Neural cell (in vitro differentiated cells): ENCODE measurements around the gene SLC16A3. TPM values are rescaled to one million over a fixed set of nuclear protein-coding genes. Genes with fewer than 3 reads are reported as not detected.

Experiments
- H2AFZ ChIP-seq: fragments of 200-600, 300-800 bp; sonication (generic), shearing (Covaris generic); 2 replicates; pipeline ENCODE4 v1.6.0; 2014; ENCODE audit warnings: low read depth, mild to moderate bottlenecking, antibody characterized with exemption, low read length, moderate library complexity
- H3F3A ChIP-seq: fragments of 200-600 bp; shearing (Covaris generic); 2 replicates; pipeline ENCODE4 v1.6.1; 2016; ENCODE audit warnings: mild to moderate bottlenecking, moderate library complexity, mixed read lengths, antibody characterized with exemption, low read length; ENCODE audit not compliant: insufficient read depth, poor library complexity, severe bottlenecking
- H3K27ac ChIP-seq: fragments of 200-600, 300-800 bp; sonication (generic), shearing (Covaris generic); 2 replicates; pipeline ENCODE4 v1.5.1; 2014; ENCODE audit warnings: mild to moderate bottlenecking, low read length, moderate library complexity
- H3K27me3 ChIP-seq: fragments of 300-800, 200-600 bp; sonication (generic), shearing (Covaris generic); 2 replicates; pipeline ENCODE4 v1.6.0; 2014; ENCODE audit warnings: mild to moderate bottlenecking, low read depth, low read length, moderate library complexity; ENCODE audit not compliant: insufficient read depth
- H3K36me3 ChIP-seq: fragments of 300-800, 200-600 bp; sonication (generic), shearing (Covaris generic); 2 replicates; pipeline ENCODE4 v1.5.1; 2014; ENCODE audit warnings: mild to moderate bottlenecking, antibody characterized with exemption, low read length, moderate library complexity; ENCODE audit not compliant: insufficient read depth
- H3K4me2 ChIP-seq: fragments of 300-800, 200-600 bp; sonication (generic), shearing (Covaris generic); 2 replicates; pipeline ENCODE4 v1.6.0; 2014; ENCODE audit warnings: mild to moderate bottlenecking, low read length
- H3K4me3 ChIP-seq: fragments of 300-800, 200-600 bp; sonication (generic), shearing (Covaris generic); 2 replicates; pipeline ENCODE4 v1.5.1; 2014; ENCODE audit warnings: mild to moderate bottlenecking, low read length, moderate library complexity
- H3K79me2 ChIP-seq: fragments of 200-600 bp; shearing (Covaris generic); replicated peaks from 2 replicates; pipeline ENCODE4 v1.6.0; 2014; ENCODE audit warnings: mild to moderate bottlenecking, low read length, moderate library complexity; ENCODE audit not compliant: insufficient read depth
- H3K9ac ChIP-seq: fragments of 300-800, 200-600 bp; sonication (generic), shearing (Covaris generic); 2 replicates; pipeline ENCODE4 v1.6.1; 2016; ENCODE audit warnings: mild to moderate bottlenecking, low read length, mixed read lengths
- H3K9me2 ChIP-seq: fragments of 200-600 bp; shearing (Covaris generic); 2 replicates; pipeline ENCODE4 v1.6.1; 2016; ENCODE audit warnings: mild to moderate bottlenecking, low read length, mixed read lengths; ENCODE audit not compliant: insufficient read depth
- H3K9me3 ChIP-seq: fragments of 200-600, 300-800 bp; sonication (generic), shearing (Covaris generic); 2 replicates; pipeline ENCODE4 v1.6.1; 2016; ENCODE audit warnings: mild to moderate bottlenecking, mixed run types, low read length, moderate library complexity, mixed read lengths
- H4K20me1 ChIP-seq: fragments of 200-600 bp; shearing (Covaris generic); 2 replicates; pipeline ENCODE4 v1.6.1; 2016; ENCODE audit warnings: mild to moderate bottlenecking, mixed run types; ENCODE audit not compliant: insufficient read depth
- CTCF ChIP-seq: fragments of 450-650 bp; IDR thresholded peaks from 2 replicates; pipeline ENCODE4 v1.5.1; 2014; ENCODE audit warnings: antibody characterized with exemption, mild to moderate bottlenecking, moderate library complexity; ENCODE audit not compliant: poor library complexity, severe bottlenecking
- EP300 ChIP-seq: fragments of 450-650 bp; conservative IDR thresholded peaks from 2 replicates; pipeline ENCODE4 v1.6.1; 2014; ENCODE audit warnings: antibody characterized with exemption, mild to moderate bottlenecking, moderate library complexity; ENCODE audit not compliant: poor library complexity, severe bottlenecking
- EZH2 ChIP-seq: fragments of 200-600, 300-800 bp; shearing (Covaris generic), sonication (generic); IDR thresholded peaks from 2 replicates; pipeline ENCODE4 v1.6.1; 2014; ENCODE audit warnings: antibody characterized with exemption, low read length, borderline replicate concordance, mild to moderate bottlenecking; ENCODE audit not compliant: insufficient read depth, poor library complexity, severe bottlenecking
- MXI1 ChIP-seq: fragments of 450-650 bp; conservative IDR thresholded peaks from 2 replicates; pipeline ENCODE4 v1.6.1; 2014; ENCODE audit warnings: antibody characterized with exemption, mild to moderate bottlenecking; ENCODE audit not compliant: poor library complexity, severe bottlenecking
- POLR2AphosphoS5 ChIP-seq: IDR thresholded peaks from 2 replicates; pipeline ENCODE4 v1.6.1; 2012
- RAD21 ChIP-seq: fragments of 450-650 bp; conservative IDR thresholded peaks from 2 replicates; pipeline ENCODE4 v1.6.1; 2014; ENCODE audit warnings: antibody characterized with exemption, mild to moderate bottlenecking, moderate library complexity
- REST ChIP-seq: IDR thresholded peaks from 2 replicates; pipeline ENCODE4 v1.6.1; 2012; ENCODE audit warnings: borderline replicate concordance
- SMC3 ChIP-seq: fragments of 450-650 bp; conservative IDR thresholded peaks from 2 replicates; pipeline ENCODE4 v1.6.1; 2014; ENCODE audit warnings: antibody characterized with exemption, mild to moderate bottlenecking, moderate library complexity; ENCODE audit not compliant: poor library complexity
- TAF1 ChIP-seq: IDR thresholded peaks from 2 replicates; pipeline ENCODE4 v1.6.1; 2012; ENCODE audit warnings: low read depth
- polyA plus RNA-seq: library from polyadenylated mRNA; depleted of rRNA; stranded (reverse); fragments of >200 nt; gene quantifications from 2 replicates; pipeline ENCODE4 v1.2.3, GENCODE V29; 2014

Gene SLC16A3
- polyA plus RNA-seq, 1 donor from 2014 or later, result 0.56 TPM

- H3K79me2 ChIP-seq, result peaks cover 11% of the 10 kb centered on the region
- TF ChIP-seq MXI1 (no peak), TAF1 (no peak), CTCF (no peak), EZH2 (no peak), REST (no peak), RAD21 (no peak), EP300 (no peak), SMC3 (no peak), POLR2AphosphoS5 (no peak)
- H3K36me3 ChIP-seq, result no peaks in the 10 kb centered on the region
- H3K9me2 ChIP-seq, result no peaks in the 10 kb centered on the region
- H3K4me2 ChIP-seq, result no peak overlapping the region
- no peaks in the 10 kb centered on the region for H3K27me3 ChIP-seq
- H4K20me1 ChIP-seq, result peaks cover 13% of the 10 kb centered on the region
- H3K4me3 ChIP-seq, result no peak overlapping the region
- no peak overlapping the region for H3K9ac ChIP-seq
- H2AFZ ChIP-seq, result no peak overlapping the region
- H3K27ac ChIP-seq, result no peak overlapping the region
- no peaks in the 10 kb centered on the region for H3K9me3 ChIP-seq
- H3F3A ChIP-seq, result no peaks in the 10 kb centered on the region
These were observed 22.1 kb downstream of the SLC16A3 start for GRCh38 chr17:82250868-82251500.

GRCh38 chr17:82252511-82253178, 23.8 kb downstream of the SLC16A3 start:
- Histone ChIP-seq H3K4me3 (no peak overlapping the region), H3K27ac (no peak overlapping the region), H3K4me2 (no peak overlapping the region), H3K9ac (no peak overlapping the region), H3K79me2 (peaks cover 16% of the 10 kb centered on the region), H3K9me2 (no peaks in the 10 kb centered on the region), H3K9me3 (no peaks in the 10 kb centered on the region), H3K27me3 (no peaks in the 10 kb centered on the region), H2AFZ (no peak overlapping the region), H4K20me1 (peaks cover 5% of the 10 kb centered on the region), H3K36me3 (no peaks in the 10 kb centered on the region), H3F3A (no peaks in the 10 kb centered on the region)
- TF ChIP-seq TAF1 (no peak), POLR2AphosphoS5 (no peak), RAD21 (no peak), SMC3 (no peak), EP300 (no peak), REST (no peak), CTCF (no peak), MXI1 (no peak), EZH2 (no peak)
